ENCODE results near the gene LIPC.

Gene LIPC

GRCh38 chr15:58543664-58544335, 112.0 kb downstream of the LIPC start:
- DNase-seq: no peak

GRCh38 chr15:58544756-58545155, 113.0 kb downstream of the LIPC start:
- no peak for DNase-seq

- DNase-seq: peak; percentile 58
Measured at GRCh38 chr15:58545307-58546065, 113.7 kb downstream of the LIPC start.

GRCh38 chr15:58546066-58546591, 114.3 kb downstream of the LIPC start:
- DNase-seq: no peak

- no peak for DNase-seq
Measured at GRCh38 chr15:58546635-58547627, 115.1 kb downstream of the LIPC start.

- DNase-seq: no peak
Measured at GRCh38 chr15:58547628-58548307, 116.0 kb downstream of the LIPC start.

GRCh38 chr15:58548308-58549012, 116.7 kb downstream of the LIPC start:
- no peak for DNase-seq

- DNase-seq: no peak
Measured at GRCh38 chr15:58549013-58549784, 117.4 kb downstream of the LIPC start.

GRCh38 chr15:58549785-58550074, 117.9 kb downstream of the LIPC start:
- DNase-seq: no peak

- DNase-seq: peak; percentile 44
Measured at GRCh38 chr15:58551084-58551763, 119.4 kb downstream of the LIPC start.

- no peak for DNase-seq
Measured at GRCh38 chr15:58551764-58552504, 120.1 kb downstream of the LIPC start.

GRCh38 chr15:58552505-58553364, 120.9 kb downstream of the LIPC start:
- DNase-seq: no peak

- DNase-seq: no peak
Measured at GRCh38 chr15:58553365-58553918, 121.7 kb downstream of the LIPC start.

- DNase-seq: no peak
Measured at GRCh38 chr15:58554758-58555157, 123.0 kb downstream of the LIPC start.

GRCh38 chr15:58555162-58556027, 123.6 kb downstream of the LIPC start:
- no peak for DNase-seq

- no peak for DNase-seq
Measured at GRCh38 chr15:58556028-58556361, 124.2 kb downstream of the LIPC start.

- DNase-seq: no peak
Measured at GRCh38 chr15:58556541-58556940, 124.8 kb downstream of the LIPC start.

- no peak for DNase-seq
Measured at GRCh38 chr15:58558777-58559176, 127.0 kb downstream of the LIPC start.

Data from stimulated activated CD8-positive, alpha-beta memory T cell treated with anti-CD3 and anti-CD28 coated beads, Interleukin-4, amount 100 ng/mL, for 48 hours (primary cell).